Effector memory CD8-positive, alpha-beta T cell (primary cell): ENCODE data around the gene STOML1.

Experiments
- ATAC-seq: fragments of 150-1000 bp; cut with Tn5 transposase; replicated peaks from 2 replicates; pipeline ENCODE4 v1.10.0; 2021; ENCODE audit warnings: mild to moderate bottlenecking, moderate library complexity
- DNase-seq, 3 experiments: peaks; one replicate each; pipeline ENCODE4 v3.0.0; 2021
- H3K27ac Mint-ChIP-seq, 2 donors: one replicate each; pipeline ENCODE4 v1.8.0; 2022; ENCODE audit warnings: mild to moderate bottlenecking in 2 of 2, mixed read lengths in 2 of 2, moderate library complexity in 2 of 2
- H3K27me3 Mint-ChIP-seq, 2 donors: one replicate each; pipeline ENCODE4 v1.8.0; 2022; ENCODE audit warnings: mixed read lengths in 2 of 2
- H3K36me3 Mint-ChIP-seq: one replicate; pipeline ENCODE4 v1.8.0; 2022; ENCODE audit warnings: mild to moderate bottlenecking, moderate library complexity, mixed read lengths; ENCODE audit not compliant: insufficient read depth
- H3K4me1 Mint-ChIP-seq, 2 donors: one replicate each; pipeline ENCODE4 v1.8.0; 2022; ENCODE audit warnings: low read depth in 2 of 2, mixed read lengths in 2 of 2
- H3K4me3 Mint-ChIP-seq, 2 donors: one replicate each; pipeline ENCODE4 v1.8.0; 2022; ENCODE audit warnings: mild to moderate bottlenecking in 2 of 2, mixed read lengths in 2 of 2, moderate library complexity in 2 of 2
- H3K9me3 Mint-ChIP-seq, 2 donors: one replicate each; pipeline ENCODE4 v1.8.0; 2022; ENCODE audit warnings: mixed read lengths in 2 of 2

The STOML1 gene

GRCh38 chr15:74006774-74007639, 14.9 kb upstream of the STOML1 start:
- H3K4me1 Mint-ChIP-seq: peaks cover 39 to 60% of the 10 kb centered on the region in 2 donors
- H3K27ac Mint-ChIP-seq: peak overlapping the region; percentile 58 to 67
- peak overlapping the region; percentile 22 to 48 for H3K4me3 Mint-ChIP-seq
- peaks cover 48% of the 10 kb centered on the region for H3K36me3 Mint-ChIP-seq
- ATAC-seq (no peak), DNase-seq (no peak)
- H3K9me3 Mint-ChIP-seq: no peaks in the 10 kb centered on the region
- H3K27me3 Mint-ChIP-seq: no peaks in the 10 kb centered on the region

- Mint-ChIP-seq H3K4me1 (peaks cover 42 to 57% of the 10 kb centered on the region in 2 donors), H3K27ac (peak overlapping the region in 1 of 2 donors; percentile 95), H3K36me3 (peaks cover 37% of the 10 kb centered on the region), H3K9me3 (no peaks in the 10 kb centered on the region), H3K27me3 (no peaks in the 10 kb centered on the region), H3K4me3 (peak overlapping the region in 1 of 2 donors; percentile 97)
- no peak for DNase-seq
- no peak for ATAC-seq
These were observed 5.9 kb upstream of the STOML1 start for GRCh38 chr15:73997986-73998385.

- H3K27me3 Mint-ChIP-seq: no peaks in the 10 kb centered on the region
- DNase-seq (no peak), ATAC-seq (no peak)
- peaks cover 32% of the 10 kb centered on the region for H3K36me3 Mint-ChIP-seq
- H3K4me1 Mint-ChIP-seq: peaks cover 48 to 62% of the 10 kb centered on the region in 2 donors
- peak overlapping the region; percentile 93 to 95 for H3K27ac Mint-ChIP-seq
- no peaks in the 10 kb centered on the region for H3K9me3 Mint-ChIP-seq
- peak overlapping the region; percentile 97 for H3K4me3 Mint-ChIP-seq
These were observed 4.8 kb upstream of the STOML1 start for GRCh38 chr15:73996939-73997338.

GRCh38 chr15:73996267-73996666, 4.2 kb upstream of the STOML1 start:
- Mint-ChIP-seq H3K4me1 (peaks cover 49 to 62% of the 10 kb centered on the region in 2 donors), H3K27ac (peak overlapping the region; percentile 93 to 95), H3K36me3 (peaks cover 29% of the 10 kb centered on the region), H3K9me3 (no peaks in the 10 kb centered on the region), H3K27me3 (no peaks in the 10 kb centered on the region), H3K4me3 (peak overlapping the region; percentile 97)
- DNase-seq (no peak), ATAC-seq (no peak)

- peak overlapping the region; percentile 93 to 95 for H3K27ac Mint-ChIP-seq
- DNase-seq (no peak), ATAC-seq (no peak)
- no peaks in the 10 kb centered on the region for H3K27me3 Mint-ChIP-seq
- H3K4me3 Mint-ChIP-seq: peak overlapping the region; percentile 97
- no peaks in the 10 kb centered on the region for H3K9me3 Mint-ChIP-seq
- peaks cover 22% of the 10 kb centered on the region for H3K36me3 Mint-ChIP-seq
- peaks cover 49 to 58% of the 10 kb centered on the region in 2 donors for H3K4me1 Mint-ChIP-seq
These were observed 3.0 kb upstream of the STOML1 start for GRCh38 chr15:73994912-73995622.

- ATAC-seq (peak; percentile 79), DNase-seq (peak; percentile 90 to 93 (median 90))
- Mint-ChIP-seq H3K27me3 (no peaks in the 10 kb centered on the region), H3K27ac (peak within 1 kb of the TSS; percentile 93 to 95), H3K4me3 (peak within 1 kb of the TSS; percentile 97), H3K9me3 (no peaks in the 10 kb centered on the region), H3K36me3 (peaks cover 18% of the 10 kb centered on the region), H3K4me1 (peaks cover 49 to 57% of the 10 kb centered on the region in 2 donors)
These were observed 2.4 kb upstream of the STOML1 start, which contains the start of gene PML for GRCh38 chr15:73994413-73994883. Gene PML (plus strand): TSS chr15:73994716. CDS start chr15:73994813, 97 bp downstream.

- Mint-ChIP-seq H3K4me1 (peaks cover 44 to 48% of the 10 kb centered on the region in 2 donors), H3K27ac (peak overlapping the region in 1 of 2 donors; percentile 93), H3K4me3 (peak overlapping the region; percentile 97), H3K27me3 (no peaks in the 10 kb centered on the region), H3K9me3 (no peaks in the 10 kb centered on the region), H3K36me3 (peaks cover 11% of the 10 kb centered on the region)
- ATAC-seq: no peak
- no peak for DNase-seq
These were observed 1.3 kb upstream of the STOML1 start for GRCh38 chr15:73993211-73993994.

GRCh38 chr15:73992594-73992898, 451 bp upstream of the STOML1 start:
- Mint-ChIP-seq H3K4me3 (peak overlapping the region; percentile 84 to 97), H3K27ac (peak overlapping the region; percentile 67 to 80), H3K27me3 (no peaks in the 10 kb centered on the region), H3K9me3 (no peaks in the 10 kb centered on the region), H3K4me1 (peaks cover 37 to 41% of the 10 kb centered on the region in 2 donors), H3K36me3 (peaks cover 7% of the 10 kb centered on the region)
- ATAC-seq (no peak), DNase-seq (no peak)

GRCh38 chr15:73991260-73991659, 835 bp downstream of the STOML1 start:
- H3K4me3 Mint-ChIP-seq: peak overlapping the region; percentile 84 to 97
- peaks cover 9% of the 10 kb centered on the region for H3K36me3 Mint-ChIP-seq
- ATAC-seq (no peak), DNase-seq (no peak)
- no peaks in the 10 kb centered on the region for H3K9me3 Mint-ChIP-seq
- H3K4me1 Mint-ChIP-seq: peaks cover 27 to 29% of the 10 kb centered on the region in 2 donors
- no peaks in the 10 kb centered on the region for H3K27me3 Mint-ChIP-seq
- peak overlapping the region in 1 of 2 donors; percentile 67 for H3K27ac Mint-ChIP-seq

- Mint-ChIP-seq H3K27me3 (no peaks in the 10 kb centered on the region), H3K9me3 (no peaks in the 10 kb centered on the region), H3K4me1 (peaks cover 21 to 22% of the 10 kb centered on the region in 2 donors), H3K27ac (no peak overlapping the region), H3K36me3 (peaks cover 12% of the 10 kb centered on the region), H3K4me3 (peak overlapping the region; percentile 13 to 97)
- DNase-seq (no peak), ATAC-seq (no peak)
These were observed 1.7 kb downstream of the STOML1 start for GRCh38 chr15:73990250-73991005.

- Mint-ChIP-seq H3K4me3 (no peak overlapping the region), H3K4me1 (peaks cover 12 to 13% of the 10 kb centered on the region in 2 donors), H3K36me3 (peaks cover 7% of the 10 kb centered on the region), H3K27me3 (no peaks in the 10 kb centered on the region), H3K9me3 (no peaks in the 10 kb centered on the region), H3K27ac (no peak overlapping the region)
- DNase-seq: no peak
- no peak for ATAC-seq
These were observed 2.9 kb downstream of the STOML1 start for GRCh38 chr15:73989001-73989798.

GRCh38 chr15:73988445-73988969, 3.6 kb downstream of the STOML1 start:
- no peak overlapping the region for H3K27ac Mint-ChIP-seq

More at GRCh38 chr15:73988445-73988969, 3.6 kb downstream of the STOML1 start:
- Mint-ChIP-seq H3K9me3 (no peaks in the 10 kb centered on the region), H3K27me3 (no peaks in the 10 kb centered on the region), H3K4me3 (no peak overlapping the region), H3K4me1 (peaks cover 6 to 8% of the 10 kb centered on the region in 2 donors), H3K36me3 (peaks cover 12% of the 10 kb centered on the region)
- no peak for DNase-seq
- ATAC-seq: no peak
